Psoas muscle (tissue), 8 donors: ENCODE results near the gene LLGL1. TPM values are rescaled to one million over a fixed set of nuclear protein-coding genes. Genes with fewer than 3 reads are reported as not detected.

Experiments used
- ATAC-seq, 4 donors: fragments of 200-7000 bp; cut with Tn5 transposase; one replicate each; pipeline ENCODE4 v1.9.1; 2020; ENCODE audit warnings: moderate library complexity in 3 of 4, mild to moderate bottlenecking in 2 of 4
- DNase-seq, 2 donors: peaks; one replicate each; pipeline ENCODE4 v3.0.0-alpha.2; 2020
- H3K27ac ChIP-seq: fragments of 200-600 bp; one replicate; pipeline ENCODE4 v1.8.0; 2022
- H3K27me3 ChIP-seq, 3 donors: fragments of 200-600 bp in 1 of 3; one replicate each; pipeline versions ENCODE4 v1.6.1 to v1.8.0; 2013 to 2022; ENCODE audit warnings: low read length in 2 of 3, mild to moderate bottlenecking in 2 of 3, moderate library complexity in 1 of 3; ENCODE audit not compliant: insufficient read depth in 3 of 3
- H3K36me3 ChIP-seq, 2 donors: fragments of 200-600 bp in 1 of 2; one replicate each; pipeline versions ENCODE4 v1.6.1 to v1.8.0; 2013 to 2022; ENCODE audit warnings: low read depth in 1 of 2, mild to moderate bottlenecking in 1 of 2, moderate library complexity in 1 of 2; ENCODE audit not compliant: insufficient read depth in 1 of 2
- H3K4me1 ChIP-seq: fragments of 200-600 bp; one replicate; pipeline ENCODE4 v1.8.0; 2022
- H3K4me3 ChIP-seq: fragments of 200-600 bp; one replicate; pipeline ENCODE4 v1.8.0; 2022; ENCODE audit warnings: mild to moderate bottlenecking
- H3K9me3 ChIP-seq: fragments of 200-600 bp; one replicate; pipeline ENCODE4 v1.8.0; 2022
- WGBS, 3 donors: extraction: QIAGEN DNeasy Blood & Tissue Kit; methylation state at CpG; one replicate each; pipeline versions ENCODE4 v1.1.6 to v1.1.7; 2013; 5-methylcytosine and 5-hydroxymethylcytosine counted together
- intact Hi-C, 2 donors: fragments of 100-400 bp; cut with DNase I; formaldehyde crosslinking; loops; one replicate each; pipeline versions ENCODE4 v1.11.0 to v1.14.2; 2022
- polyA plus RNA-seq, 3 donors: library from polyadenylated mRNA; stranded (reverse); fragments of 200-250 nt; gene quantifications; one replicate each; pipeline ENCODE4 v1.2.3, GENCODE V29; 2013
- total RNA-seq, 4 donors: library from RNA; stranded (reverse); fragmentation: NEBNext Ultra II Directional in 2 of 4; extraction: Animal tissue kit (Norgen Biotek cat#: 25700) in 2 of 4; gene quantifications; one replicate each; pipeline versions ENCODE4 v1.2.1 to v1.2.4, GENCODE V29; 2021 to 2023
- TF ChIP-seq, protein P1 (sequence below): fragments of 200-600 bp; IDR thresholded peaks from one replicate; pipeline ENCODE4 v1.8.0; 2022; ENCODE audit warnings: antibody characterized with exemption
- donor health status: healthy with polysubstance abuse.
- donor health status: DM: no; HTN: no; CAD: no; lungs with moderate emphysema.
- donor health status: Bipolar disorder and iron deficiency.
- donor health status: healthy.
- donor health status: DM: yes; HTN: yes; CAD: no.
- donor health status: DM: no; HTN: no; CAD: no.
- donor health status: DM: no; HTN: no; CAD: no.
- donor health status: DM: yes; HTN: yes; CAD: no.

LLGL1 gene
- total and polyA plus RNA-seq, 7 donors, result 5.1 to 9.5 (median 8.2) TPM

DNA sequence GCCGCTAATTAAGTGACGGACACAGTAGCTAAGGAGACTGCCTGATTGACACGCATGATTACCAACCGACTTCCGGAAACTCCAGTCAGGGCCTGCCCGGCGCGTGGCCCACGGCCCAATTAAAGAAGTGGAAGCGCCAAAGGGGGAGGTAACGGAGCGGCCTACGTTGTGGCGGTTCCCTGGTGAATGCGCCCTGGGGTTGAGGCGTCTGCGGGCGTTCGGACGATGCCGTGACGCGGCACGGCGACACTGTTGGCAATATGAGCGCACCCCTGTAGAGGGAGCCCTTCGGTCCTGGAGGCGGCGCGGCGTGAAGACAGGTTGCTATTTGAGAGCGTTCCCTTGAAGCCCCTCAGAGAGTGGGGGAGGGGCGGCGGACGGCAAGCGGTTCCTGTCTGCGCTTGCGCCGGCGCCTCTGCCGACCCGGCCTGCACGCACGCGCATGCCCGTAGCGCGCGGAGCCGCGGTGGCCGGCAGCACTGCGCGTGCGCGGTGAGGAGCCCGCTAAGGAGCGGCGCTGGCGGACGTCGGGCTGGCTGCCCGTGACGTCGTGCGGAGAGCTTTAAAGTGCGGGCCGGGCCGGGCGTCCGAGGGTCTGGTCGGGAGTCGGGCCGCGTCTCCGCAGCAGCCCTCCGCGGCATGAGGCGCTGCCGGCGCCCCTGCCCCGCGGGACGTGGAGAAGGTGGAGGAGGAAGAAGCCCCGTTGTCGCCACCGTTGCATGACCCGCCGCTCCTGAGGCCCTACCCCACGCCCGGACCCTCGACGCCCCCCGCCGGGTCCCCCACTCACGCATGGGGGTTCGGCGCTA, 41.9 kb upstream of the LLGL1 start, which contains the start of gene ALKBH5:
Gene ALKBH5, plus strand, starts transcription at position 495 of the 809 bp plus-strand sequence. CDS start 416 bp downstream, outside the sequence.
- Histone ChIP-seq H3K36me3 (peaks cover 4 to 16% of the 10 kb centered on the region in 2 donors), H3K4me3 (peak within 1 kb of the TSS; percentile 96), H3K27me3 (no peaks in the 10 kb centered on the region), H3K27ac (peak within 1 kb of the TSS; percentile 96), H3K9me3 (no peaks in the 10 kb centered on the region), H3K4me1 (peaks cover 29% of the 10 kb centered on the region)
- TF ChIP-seq, protein P1, sequence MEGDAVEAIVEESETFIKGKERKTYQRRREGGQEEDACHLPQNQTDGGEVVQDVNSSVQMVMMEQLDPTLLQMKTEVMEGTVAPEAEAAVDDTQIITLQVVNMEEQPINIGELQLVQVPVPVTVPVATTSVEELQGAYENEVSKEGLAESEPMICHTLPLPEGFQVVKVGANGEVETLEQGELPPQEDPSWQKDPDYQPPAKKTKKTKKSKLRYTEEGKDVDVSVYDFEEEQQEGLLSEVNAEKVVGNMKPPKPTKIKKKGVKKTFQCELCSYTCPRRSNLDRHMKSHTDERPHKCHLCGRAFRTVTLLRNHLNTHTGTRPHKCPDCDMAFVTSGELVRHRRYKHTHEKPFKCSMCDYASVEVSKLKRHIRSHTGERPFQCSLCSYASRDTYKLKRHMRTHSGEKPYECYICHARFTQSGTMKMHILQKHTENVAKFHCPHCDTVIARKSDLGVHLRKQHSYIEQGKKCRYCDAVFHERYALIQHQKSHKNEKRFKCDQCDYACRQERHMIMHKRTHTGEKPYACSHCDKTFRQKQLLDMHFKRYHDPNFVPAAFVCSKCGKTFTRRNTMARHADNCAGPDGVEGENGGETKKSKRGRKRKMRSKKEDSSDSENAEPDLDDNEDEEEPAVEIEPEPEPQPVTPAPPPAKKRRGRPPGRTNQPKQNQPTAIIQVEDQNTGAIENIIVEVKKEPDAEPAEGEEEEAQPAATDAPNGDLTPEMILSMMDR, result peak; percentile 14
- ATAC-seq (peak; percentile 88 to 93 (median 91)), DNase-seq (peak; percentile 96 to 98)
- intact Hi-C loops, result loop anchor here in 1 of 2 donors (5.0 kb wide), 1 partner anchor 41 kb away; no protein-coding TSS in a partner anchor
- 0 to 1% (median 0%) methylated on average over 52 to 98 of the region's 98 CpGs for WGBS, 3 donors

DNA sequence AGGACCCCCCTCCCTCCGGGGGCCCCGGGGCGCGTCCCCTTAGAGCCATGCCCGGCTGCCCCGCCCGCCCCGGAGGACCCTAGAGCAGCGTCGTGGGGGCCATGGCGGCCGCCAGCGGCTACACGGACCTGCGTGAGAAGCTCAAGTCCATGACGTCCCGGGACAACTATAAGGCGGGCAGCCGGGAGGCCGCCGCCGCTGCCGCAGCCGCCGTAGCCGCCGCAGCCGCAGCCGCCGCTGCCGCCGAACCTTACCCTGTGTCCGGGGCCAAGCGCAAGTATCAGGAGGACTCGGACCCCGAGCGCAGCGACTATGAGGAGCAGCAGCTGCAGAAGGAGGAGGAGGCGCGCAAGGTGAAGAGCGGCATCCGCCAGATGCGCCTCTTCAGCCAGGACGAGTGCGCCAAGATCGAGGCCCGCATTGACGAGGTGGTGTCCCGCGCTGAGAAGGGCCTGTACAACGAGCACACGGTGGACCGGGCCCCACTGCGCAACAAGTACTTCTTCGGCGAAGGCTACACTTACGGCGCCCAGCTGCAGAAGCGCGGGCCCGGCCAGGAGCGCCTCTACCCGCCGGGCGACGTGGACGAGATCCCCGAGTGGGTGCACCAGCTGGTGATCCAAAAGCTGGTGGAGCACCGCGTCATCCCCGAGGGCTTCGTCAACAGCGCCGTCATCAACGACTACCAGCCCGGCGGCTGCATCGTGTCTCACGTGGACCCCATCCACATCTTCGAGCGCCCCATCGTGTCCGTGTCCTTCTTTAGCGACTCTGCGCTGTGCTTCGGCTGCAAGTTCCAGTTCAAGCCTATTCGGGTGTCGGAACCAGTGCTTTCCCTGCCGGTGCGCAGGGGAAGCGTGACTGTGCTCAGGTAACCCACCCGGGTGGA, 41.0 kb upstream of the LLGL1 start:
- H3K36me3 ChIP-seq, result peaks cover 4 to 16% of the 10 kb centered on the region in 2 donors
- peak overlapping the region; percentile 96 for H3K4me3 ChIP-seq
- TF ChIP-seq, protein P1, result no peak
- no peaks in the 10 kb centered on the region for H3K9me3 ChIP-seq
- intact Hi-C loops, result loop anchor here in 1 of 2 donors (5.0 kb wide), 1 partner anchor 42 kb away; no protein-coding TSS in a partner anchor
- peak overlapping the region; percentile 96 for H3K27ac ChIP-seq
- peak; percentile 5 to 17 (median 8) for ATAC-seq
- H3K27me3 ChIP-seq, result no peaks in the 10 kb centered on the region
- 1 to 2% (median 1%) methylated on average over 60 to 92 of the region's 92 CpGs for WGBS, 3 donors
- peaks cover 38% of the 10 kb centered on the region for H3K4me1 ChIP-seq
- peak; percentile 54 to 81 for DNase-seq

DNA sequence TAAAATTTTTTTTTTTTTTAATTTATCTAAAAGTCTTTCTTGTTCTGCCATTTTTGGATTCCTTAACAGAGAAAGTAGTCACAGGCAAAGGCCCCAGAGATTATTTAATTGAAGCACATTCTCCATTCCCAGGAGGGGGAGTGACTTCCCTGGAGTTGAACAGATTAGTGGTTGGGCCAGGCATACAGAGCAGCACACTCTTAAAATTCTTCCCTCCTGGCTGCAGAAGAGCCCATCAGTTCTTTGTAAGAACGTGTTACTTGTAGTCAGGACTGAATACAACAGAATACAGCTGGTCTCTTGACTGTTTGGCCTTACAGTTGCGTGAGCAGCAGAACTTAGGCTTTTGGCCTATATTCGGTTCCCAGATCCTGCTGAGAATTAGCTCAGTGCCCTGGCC, 40.0 kb upstream of the LLGL1 start:
- Histone ChIP-seq H3K4me3 (peak overlapping the region; percentile 96), H3K4me1 (peaks cover 48% of the 10 kb centered on the region), H3K36me3 (peaks cover 4 to 16% of the 10 kb centered on the region in 2 donors), H3K9me3 (no peaks in the 10 kb centered on the region), H3K27me3 (no peaks in the 10 kb centered on the region), H3K27ac (peak overlapping the region; percentile 96)
- 0 to 12% (median 3%) methylated on average over 3 of the region's 3 CpGs for WGBS, 3 donors
- TF ChIP-seq, protein P1, result no peak
- ATAC-seq, result no peak
- DNase-seq, result no peak
- intact Hi-C loops, result no loop called here

DNA sequence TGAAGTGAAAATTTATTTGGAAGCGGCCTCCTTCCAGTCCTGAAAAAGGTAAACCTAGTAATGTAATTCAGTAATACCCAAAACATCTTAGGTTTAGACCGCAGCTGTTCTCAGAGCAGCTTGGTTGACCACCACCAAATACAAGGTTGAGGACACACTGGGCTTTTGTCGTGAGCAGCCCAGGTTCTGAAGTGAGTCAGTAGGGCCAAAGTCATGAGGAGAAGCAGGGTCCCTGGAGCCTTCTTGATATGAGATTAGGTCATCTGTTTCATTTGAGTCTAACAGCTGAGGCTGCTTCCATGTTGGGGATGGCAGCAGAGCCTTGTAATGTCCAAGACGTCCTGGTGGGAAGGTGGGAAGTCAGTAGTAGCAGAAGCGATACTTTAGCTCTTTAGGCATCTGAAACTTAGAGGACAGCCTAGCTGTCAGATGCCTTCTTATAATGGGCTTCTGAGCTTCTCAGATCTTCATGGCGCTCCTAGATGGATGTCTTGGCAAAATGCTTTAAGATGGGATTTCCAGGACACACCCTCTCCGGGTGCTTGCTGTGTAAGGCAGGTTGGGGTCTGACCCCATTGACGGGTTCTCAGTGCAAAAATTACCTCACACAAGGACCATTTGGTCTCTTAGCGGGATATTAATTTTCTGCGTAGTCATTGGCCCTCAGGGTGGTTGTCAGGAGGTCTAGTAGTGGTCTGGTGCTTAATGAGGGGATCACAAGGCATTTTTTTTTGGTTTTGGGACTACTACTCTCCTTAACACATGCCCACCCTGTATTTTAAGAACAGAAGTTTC, 39.4 kb upstream of the LLGL1 start:
- intact Hi-C loops, result no loop called here
- peaks cover 54% of the 10 kb centered on the region for H3K4me1 ChIP-seq
- peaks cover 4 to 16% of the 10 kb centered on the region in 2 donors for H3K36me3 ChIP-seq
- H3K4me3 ChIP-seq, result peak overlapping the region; percentile 96
- no peak for DNase-seq
- no peaks in the 10 kb centered on the region for H3K27me3 ChIP-seq
- 32 to 48% (median 36%) methylated on average over 10 of the region's 10 CpGs for WGBS, 3 donors
- H3K27ac ChIP-seq, result peak overlapping the region; percentile 96
- no peaks in the 10 kb centered on the region for H3K9me3 ChIP-seq
- ATAC-seq, result no peak
- TF ChIP-seq, protein P1, result no peak
